ENCODE data around the gene ZNF718.
"Not testable (repeated sequence)": the region's sequence is repeated elsewhere in the genome, so short reads cannot be mapped to it uniquely, and the experiment has no call there.

- not testable (repeated sequence) for TF ChIP-seq EZH2 (IDR thresholded peaks at IDR 0.05); FOXP2 (optimal IDR thresholded peaks at IDR 0.05; ENCODE audit: control extremely low read depth, extremely low read length, insufficient read depth)
Measured at GRCh38 chr4:182225-182624, 57.9 kb downstream of the ZNF718 start.
